ENCODE measurements around the gene ADGRB2.
A peak's percentile ranks its signal among the peaks of the same experiment; 100 is the strongest.
"Not testable (repeated sequence)": the region's sequence is repeated elsewhere in the genome, so short reads cannot be mapped to it uniquely, and the experiment has no call there.

Gene ADGRB2

GRCh38 chr1:31708324-31708723, 55.8 kb downstream of the ADGRB2 start:
- Histone ChIP-seq H3K23ac (ENCODE audit: low read length) (no peak overlapping the region), H3K4me3 (ENCODE audit: low read length) (no peak overlapping the region), H3K4me1 (ENCODE audit: control insufficient read depth, low read depth, low read length) (peaks cover 22% of the 10 kb centered on the region), H3K9ac (ENCODE audit: low read length) (no peak overlapping the region), H2AK5ac (ENCODE audit: low read length) (no peak overlapping the region), H4K5ac (ENCODE audit: low read length) (no peak overlapping the region), H2BK120ac (ENCODE audit: low read depth, low read length) (no peak overlapping the region), H2BK5ac (ENCODE audit: low read length) (no peak overlapping the region), H3K18ac (ENCODE audit: low read length) (no peak overlapping the region), H3K36me3 (ENCODE audit: control insufficient read depth, insufficient read depth, low read length) (no peaks in the 10 kb centered on the region), H3K27me3 (ENCODE audit: insufficient read depth, low read length, poor library complexity) (no peaks in the 10 kb centered on the region), H4K8ac (ENCODE audit: low read depth, low read length) (no peak overlapping the region), H3K79me1 (ENCODE audit: low read length) (no peaks in the 10 kb centered on the region), H3K27ac (ENCODE audit: low read depth, low read length) (no peak overlapping the region), H3K56ac (ENCODE audit: low read length) (no peak overlapping the region), H2BK15ac (replicated peaks; ENCODE audit: low read depth) (no peak overlapping the region), H3K4ac (ENCODE audit: low read depth, low read length) (no peak overlapping the region), H3K4me2 (ENCODE audit: low read length) (no peak overlapping the region), H3K79me2 (ENCODE audit: control insufficient read depth, insufficient read depth, low read length) (no peaks in the 10 kb centered on the region)
- DNase-seq: no peak
- no CpG with 5 or more reads among the region's 11 CpGs for WGBS (ENCODE audit: extremely low coverage, insufficient coverage, low lambda C conversion rate)

- Histone ChIP-seq H2BK120ac (ENCODE audit: low read depth, low read length) (no peak overlapping the region), H3K18ac (ENCODE audit: low read length) (no peak overlapping the region), H3K4me2 (ENCODE audit: low read length) (no peak overlapping the region), H3K56ac (ENCODE audit: low read length) (no peak overlapping the region), H3K27ac (ENCODE audit: low read depth, low read length) (no peak overlapping the region), H3K9ac (ENCODE audit: low read length) (no peak overlapping the region), H4K8ac (ENCODE audit: low read depth, low read length) (no peak overlapping the region), H3K23ac (ENCODE audit: low read length) (no peak overlapping the region), H3K4me1 (ENCODE audit: control insufficient read depth, low read depth, low read length) (peaks cover 25% of the 10 kb centered on the region), H4K5ac (ENCODE audit: low read length) (no peak overlapping the region), H2AK5ac (ENCODE audit: low read length) (no peak overlapping the region), H3K4me3 (ENCODE audit: low read length) (no peak overlapping the region), H2BK15ac (replicated peaks; ENCODE audit: low read depth) (no peak overlapping the region), H3K4ac (ENCODE audit: low read depth, low read length) (no peak overlapping the region), H2BK5ac (ENCODE audit: low read length) (no peak overlapping the region), H3K79me1 (ENCODE audit: low read length) (no peaks in the 10 kb centered on the region), H3K36me3 (ENCODE audit: control insufficient read depth, insufficient read depth, low read length) (no peaks in the 10 kb centered on the region), H3K27me3 (ENCODE audit: insufficient read depth, low read length, poor library complexity) (no peaks in the 10 kb centered on the region), H3K79me2 (ENCODE audit: control insufficient read depth, insufficient read depth, low read length) (no peaks in the 10 kb centered on the region)
- peak; percentile 39 for DNase-seq
- no CpG with 5 or more reads among the region's 5 CpGs for WGBS (ENCODE audit: extremely low coverage, insufficient coverage, low lambda C conversion rate)
Measured at GRCh38 chr1:31707711-31708110, 56.4 kb downstream of the ADGRB2 start.

- H3K56ac ChIP-seq (ENCODE audit: low read length); H4K8ac ChIP-seq (ENCODE audit: low read depth, low read length); H3K18ac ChIP-seq (ENCODE audit: low read length); H2BK5ac ChIP-seq (ENCODE audit: low read length); H3K4me2 ChIP-seq (ENCODE audit: low read length); H3K79me2 ChIP-seq (ENCODE audit: control insufficient read depth, insufficient read depth, low read length); H3K27me3 ChIP-seq (ENCODE audit: insufficient read depth, low read length, poor library complexity); H2BK15ac ChIP-seq (replicated peaks; ENCODE audit: low read depth); H3K9ac ChIP-seq (ENCODE audit: low read length); H2AK5ac ChIP-seq (ENCODE audit: low read length); H3K4ac ChIP-seq (ENCODE audit: low read depth, low read length); DNase-seq; H3K27ac ChIP-seq (ENCODE audit: low read depth, low read length); H3K36me3 ChIP-seq (ENCODE audit: control insufficient read depth, insufficient read depth, low read length); H3K79me1 ChIP-seq (ENCODE audit: low read length); H3K4me3 ChIP-seq (ENCODE audit: low read length); H3K23ac ChIP-seq (ENCODE audit: low read length); H2BK120ac ChIP-seq (ENCODE audit: low read depth, low read length); H4K5ac ChIP-seq (ENCODE audit: low read length): not testable (repeated sequence)
- H3K4me1 ChIP-seq (ENCODE audit: control insufficient read depth, low read depth, low read length): peaks cover 21% of the 10 kb centered on the region
- WGBS (ENCODE audit: extremely low coverage, insufficient coverage, low lambda C conversion rate): no CpG with 5 or more reads among the region's 4 CpGs
Measured at GRCh38 chr1:31707059-31707600, 57.0 kb downstream of the ADGRB2 start.

GRCh38 chr1:31706384-31707058, 57.6 kb downstream of the ADGRB2 start:
- Histone ChIP-seq H3K27me3 (ENCODE audit: insufficient read depth, low read length, poor library complexity) (no peaks in the 10 kb centered on the region), H3K27ac (ENCODE audit: low read depth, low read length) (no peak overlapping the region)
- DNase-seq: no peak

GRCh38 chr1:31705080-31705866, 58.9 kb downstream of the ADGRB2 start:
- H3K4me1 ChIP-seq (ENCODE audit: control insufficient read depth, low read depth, low read length): peaks cover 16% of the 10 kb centered on the region
- H3K4me3 ChIP-seq (ENCODE audit: low read length): no peak overlapping the region
- peak overlapping the region; percentile 63 for H3K9ac ChIP-seq (ENCODE audit: low read length)
- H3K79me1 ChIP-seq (ENCODE audit: low read length): no peaks in the 10 kb centered on the region
- peak overlapping the region; percentile 93 for H3K56ac ChIP-seq (ENCODE audit: low read length)
- no peaks in the 10 kb centered on the region for H3K36me3 ChIP-seq (ENCODE audit: control insufficient read depth, insufficient read depth, low read length)
- H3K18ac ChIP-seq (ENCODE audit: low read length): peak overlapping the region; percentile 78
- peak overlapping the region; percentile 90 for H2BK5ac ChIP-seq (ENCODE audit: low read length)
- peak overlapping the region; percentile 33 for H4K5ac ChIP-seq (ENCODE audit: low read length)
- H4K8ac ChIP-seq (ENCODE audit: low read depth, low read length): peak overlapping the region; percentile 3
- H3K79me2 ChIP-seq (ENCODE audit: control insufficient read depth, insufficient read depth, low read length): no peaks in the 10 kb centered on the region
- H3K27me3 ChIP-seq (ENCODE audit: insufficient read depth, low read length, poor library complexity): no peaks in the 10 kb centered on the region
- DNase-seq: peak; percentile 85
- WGBS (ENCODE audit: extremely low coverage, insufficient coverage, low lambda C conversion rate): no CpG with 5 or more reads among the region's 23 CpGs
- H2AK5ac ChIP-seq (ENCODE audit: low read length): peak overlapping the region; percentile 95
- peak overlapping the region; percentile 61 for H3K4me2 ChIP-seq (ENCODE audit: low read length)
- peak overlapping the region; percentile 12 for H3K27ac ChIP-seq (ENCODE audit: low read depth, low read length)
- no peak overlapping the region for H3K23ac ChIP-seq (ENCODE audit: low read length)
- H2BK120ac ChIP-seq (ENCODE audit: low read depth, low read length): peak overlapping the region; percentile 33
- H3K4ac ChIP-seq (ENCODE audit: low read depth, low read length): peak overlapping the region; percentile 57
- no peak overlapping the region for H2BK15ac ChIP-seq (replicated peaks; ENCODE audit: low read depth)

More at GRCh38 chr1:31706384-31707058, 57.6 kb downstream of the ADGRB2 start:
- H3K9ac ChIP-seq (ENCODE audit: low read length): no peak overlapping the region
- no peak overlapping the region for H4K8ac ChIP-seq (ENCODE audit: low read depth, low read length)
- H3K36me3 ChIP-seq (ENCODE audit: control insufficient read depth, insufficient read depth, low read length): no peaks in the 10 kb centered on the region
- no peak overlapping the region for H4K5ac ChIP-seq (ENCODE audit: low read length)
- H2AK5ac ChIP-seq (ENCODE audit: low read length): no peak overlapping the region
- H3K79me1 ChIP-seq (ENCODE audit: low read length): no peaks in the 10 kb centered on the region
- no peak overlapping the region for H2BK15ac ChIP-seq (replicated peaks; ENCODE audit: low read depth)
- H3K79me2 ChIP-seq (ENCODE audit: control insufficient read depth, insufficient read depth, low read length): no peaks in the 10 kb centered on the region
- no peak overlapping the region for H2BK5ac ChIP-seq (ENCODE audit: low read length)
- no CpG with 5 or more reads among the region's 15 CpGs for WGBS (ENCODE audit: extremely low coverage, insufficient coverage, low lambda C conversion rate)
- H3K18ac ChIP-seq (ENCODE audit: low read length): no peak overlapping the region
- H3K4me2 ChIP-seq (ENCODE audit: low read length): no peak overlapping the region
- H3K23ac ChIP-seq (ENCODE audit: low read length): no peak overlapping the region
- H3K56ac ChIP-seq (ENCODE audit: low read length): no peak overlapping the region
- H3K4ac ChIP-seq (ENCODE audit: low read depth, low read length): no peak overlapping the region
- H3K4me3 ChIP-seq (ENCODE audit: low read length): no peak overlapping the region
- no peak overlapping the region for H2BK120ac ChIP-seq (ENCODE audit: low read depth, low read length)
- H3K4me1 ChIP-seq (ENCODE audit: control insufficient read depth, low read depth, low read length): peaks cover 16% of the 10 kb centered on the region

Measured in mesendoderm (in vitro differentiated cells).